Caco-2 (cell line): Measurements from ENCODE around the gene SRMS. TPM values are rescaled to one million over a fixed set of nuclear protein-coding genes. Genes with fewer than 3 reads are reported as not detected.

Source experiments
- BruUV-seq: library from RNA; stranded (reverse); fragments of 400-500 nt; replicated peaks from 2 replicates; lab custom pipeline; 2021; lab: Mats Ljungman, UMichigan
- CTCF ChIA-PET: fragments of 300-600 bp; sonication (Branson Sonifier 250); formaldehyde crosslinking; loops from one replicate; lab custom pipeline; 2022; ENCODE audit warnings: antibody characterized with exemption; lab: Charles Lee
- POLR2A ChIA-PET: fragments of 300-600 bp; sonication (Branson Sonifier 250); formaldehyde crosslinking; loops from one replicate; lab custom pipeline; 2022; ENCODE audit warnings: antibody characterized with exemption; lab: Charles Lee
- DNase-seq, 2 experiments: peaks; one replicate each; pipeline versions ENCODE4 v3.0.0 to v3.0.0-alpha.2; 2020 to 2022
- H3K27me3 ChIP-seq: replicated peaks from 2 replicates; pipeline ENCODE4 v1.6.0; 2011; ENCODE audit warnings: low read length; ENCODE audit not compliant: control insufficient read depth, insufficient read depth
- H3K36me3 ChIP-seq: 2 replicates; pipeline ENCODE4 v1.5.1; 2011; ENCODE audit warnings: low read length; ENCODE audit not compliant: control insufficient read depth, insufficient read depth
- H3K4me1 ChIP-seq: fragments of 250-450 bp; sonication (Bioruptor Pico); 2 replicates; pipeline ENCODE4 v1.5.1; 2020; ENCODE audit warnings: mild to moderate bottlenecking
- H3K4me3 ChIP-seq: 2 replicates; pipeline ENCODE4 v1.5.1; 2011; ENCODE audit warnings: low read depth, mild to moderate bottlenecking, control low read depth, low read length
- H3K9me3 ChIP-seq: fragments of 250-450 bp; sonication (Bioruptor Pico); 2 replicates; pipeline ENCODE4 v1.5.1; 2020; ENCODE audit warnings: mild to moderate bottlenecking, moderate library complexity
- H3K27ac Mint-ChIP-seq: one replicate; pipeline ENCODE4 v1.8.0; 2022; ENCODE audit warnings: mixed read lengths; ENCODE audit not compliant: unreplicated experiment
- H3K27me3 Mint-ChIP-seq: one replicate; pipeline ENCODE4 v1.8.0; 2022; ENCODE audit warnings: mixed read lengths; ENCODE audit not compliant: insufficient read depth, unreplicated experiment
- H3K36me3 Mint-ChIP-seq: one replicate; pipeline ENCODE4 v1.8.0; 2022; ENCODE audit warnings: mild to moderate bottlenecking, mixed read lengths; ENCODE audit not compliant: insufficient read depth, unreplicated experiment
- H3K4me1 Mint-ChIP-seq: one replicate; pipeline ENCODE4 v1.8.0; 2022; ENCODE audit warnings: low read depth, mixed read lengths; ENCODE audit not compliant: unreplicated experiment
- H3K4me3 Mint-ChIP-seq: one replicate; pipeline ENCODE4 v1.8.0; 2022; ENCODE audit warnings: mild to moderate bottlenecking, moderate library complexity, mixed read lengths; ENCODE audit not compliant: unreplicated experiment
- H3K9me3 Mint-ChIP-seq: one replicate; pipeline ENCODE4 v1.8.0; 2022; ENCODE audit warnings: mixed read lengths; ENCODE audit not compliant: unreplicated experiment
- intact Hi-C: fragments of 100-400 bp; cut with micrococcal nuclease; formaldehyde crosslinking; loops from one replicate; pipeline ENCODE4 v1.10.0; 2022; ENCODE audit not compliant: unreplicated experiment
- total RNA-seq: library from RNA; stranded (reverse); gene quantifications from 2 replicates; pipeline ENCODE4 v1.2.3, GENCODE V29; 2022
- TF ChIP-seq, protein P1 (sequence below), 2 experiments: fragments of 200-600 bp in 1 of 2; IDR thresholded peaks; 1 replicate in 1 of 2; 2 replicates in 1 of 2; pipeline versions ENCODE4 v1.5.1 to v1.8.0; 2011 to 2022; ENCODE audit warnings: antibody characterized with exemption in 1 of 2, control low read depth in 1 of 2, inconsistent platforms in 1 of 2, low read depth in 1 of 2, low read length in 1 of 2, mild to moderate bottlenecking in 1 of 2, moderate library complexity in 1 of 2; ENCODE audit not compliant: insufficient read depth in 1 of 2, severe bottlenecking in 1 of 2, unreplicated experiment in 1 of 2

Gene SRMS
- total RNA-seq, 1 experiment from 2014 or later = not detected

DNA sequence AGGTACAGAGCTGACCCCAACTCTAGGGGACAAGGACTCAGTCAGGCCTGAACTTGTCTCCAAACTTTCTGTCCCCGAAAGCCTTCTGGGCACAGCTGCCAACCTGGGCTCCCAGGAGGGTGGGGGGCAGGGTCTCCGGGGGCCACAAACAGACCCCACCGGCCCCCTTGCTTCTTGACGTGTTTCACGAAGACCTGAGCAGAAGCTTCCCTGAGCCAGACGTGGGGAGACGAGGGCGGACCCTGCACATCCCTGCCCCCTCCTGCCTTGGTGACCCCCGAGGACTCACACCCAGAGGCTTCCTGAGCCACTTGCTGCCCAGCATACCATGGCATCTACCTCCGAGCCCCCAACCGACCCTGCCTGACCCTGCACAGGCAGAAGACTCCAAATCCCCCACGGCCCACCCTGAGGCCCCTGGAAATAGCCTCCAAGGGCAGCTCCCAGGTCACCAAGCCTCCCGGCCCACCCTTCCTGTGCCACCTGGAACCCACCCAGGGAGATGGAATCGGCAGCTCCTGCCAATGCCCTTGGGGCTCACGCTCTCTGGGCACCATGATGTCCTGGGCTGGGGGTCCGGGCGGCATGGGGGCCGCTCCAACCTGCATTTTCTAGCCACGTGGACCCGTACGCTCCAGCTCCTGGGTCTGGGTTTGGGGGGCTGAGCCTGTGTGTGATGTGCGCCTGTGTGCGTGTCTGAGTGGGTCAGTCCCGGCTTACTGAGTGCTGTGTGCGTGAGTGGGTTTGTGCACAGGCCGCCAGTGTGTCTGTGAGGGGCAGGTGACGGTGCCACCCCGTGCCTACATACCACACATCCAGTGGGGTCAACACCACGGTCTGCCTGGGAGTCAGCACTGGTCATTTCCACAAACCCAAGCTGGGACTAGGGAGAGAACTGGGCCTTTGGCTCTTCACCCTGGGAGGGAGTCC is 7.8 kb downstream of the SRMS start:
- POLR2A ChIA-PET = interaction anchor here (0.5 to 1.1 kb wide), 3 partner anchors 35 to 539 kb away, joined by 3 to 6 read pairs (median 5); partner anchors contain the start of genes HELZ2, PRPF6 and RGS19

DNA sequence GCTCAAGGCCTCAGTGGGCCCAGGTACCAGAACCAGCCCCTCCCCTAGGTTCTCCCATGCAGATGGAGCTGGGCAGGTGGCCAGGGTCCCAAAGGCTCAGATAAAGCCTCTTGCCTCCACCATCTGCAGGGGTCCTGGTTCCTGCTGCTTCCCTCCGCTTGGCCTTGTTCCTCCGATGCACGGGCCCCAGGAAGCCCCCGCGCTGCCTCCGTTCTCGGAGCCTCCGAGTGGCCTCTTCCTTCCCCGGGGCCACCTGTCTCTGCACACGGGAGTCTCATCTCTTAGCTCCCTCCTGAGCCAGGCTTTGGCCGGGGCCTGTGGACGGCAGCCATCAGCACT is 8.5 kb downstream of the SRMS start:
- CTCF ChIA-PET = interaction anchor here (0.6 to 2.6 kb wide), 17 partner anchors 10 to 1180 kb away, joined by 3 to 62 read pairs (median 6); partner anchors contain the start of genes ARFRP1, HELZ2, PPDPF and RTEL1
- Mint-ChIP-seq H3K36me3 (peaks cover 5% of the 10 kb centered on the region), H3K4me1 (peaks cover 7% of the 10 kb centered on the region), H3K4me3 (no peak overlapping the region), H3K27me3 (no peaks in the 10 kb centered on the region), H3K27ac (no peak overlapping the region), H3K9me3 (no peaks in the 10 kb centered on the region)
- intact Hi-C loops = loop anchor here (2.0 to 5.0 kb wide), 6 partner anchors 33 to 582 kb away; partner anchors contain the start of genes HELZ2 and UCKL1
- Histone ChIP-seq H3K27me3 (no peaks in the 10 kb centered on the region), H3K4me1 (peaks cover 28% of the 10 kb centered on the region), H3K36me3 (no peaks in the 10 kb centered on the region), H3K4me3 (no peak overlapping the region), H3K9me3 (no peaks in the 10 kb centered on the region)
- POLR2A ChIA-PET = interaction anchor here (1.1 to 1.5 kb wide), 2 partner anchors 35 to 441 kb away, joined by 3 to 7 read pairs; partner anchors contain the start of genes HELZ2 and PRPF6
- BruUV-seq = no TSS peak
- no peak for DNase-seq
- TF ChIP-seq, protein P1, sequence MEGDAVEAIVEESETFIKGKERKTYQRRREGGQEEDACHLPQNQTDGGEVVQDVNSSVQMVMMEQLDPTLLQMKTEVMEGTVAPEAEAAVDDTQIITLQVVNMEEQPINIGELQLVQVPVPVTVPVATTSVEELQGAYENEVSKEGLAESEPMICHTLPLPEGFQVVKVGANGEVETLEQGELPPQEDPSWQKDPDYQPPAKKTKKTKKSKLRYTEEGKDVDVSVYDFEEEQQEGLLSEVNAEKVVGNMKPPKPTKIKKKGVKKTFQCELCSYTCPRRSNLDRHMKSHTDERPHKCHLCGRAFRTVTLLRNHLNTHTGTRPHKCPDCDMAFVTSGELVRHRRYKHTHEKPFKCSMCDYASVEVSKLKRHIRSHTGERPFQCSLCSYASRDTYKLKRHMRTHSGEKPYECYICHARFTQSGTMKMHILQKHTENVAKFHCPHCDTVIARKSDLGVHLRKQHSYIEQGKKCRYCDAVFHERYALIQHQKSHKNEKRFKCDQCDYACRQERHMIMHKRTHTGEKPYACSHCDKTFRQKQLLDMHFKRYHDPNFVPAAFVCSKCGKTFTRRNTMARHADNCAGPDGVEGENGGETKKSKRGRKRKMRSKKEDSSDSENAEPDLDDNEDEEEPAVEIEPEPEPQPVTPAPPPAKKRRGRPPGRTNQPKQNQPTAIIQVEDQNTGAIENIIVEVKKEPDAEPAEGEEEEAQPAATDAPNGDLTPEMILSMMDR (IDR thresholded peaks at IDR 0.05; ENCODE audit: insufficient read depth in 1 of 2, low read depth in 1 of 2, low read length in 1 of 2, severe bottlenecking in 1 of 2, unreplicated experiment in 1 of 2) = no peak

More for the DNA sequence above, 7.8 kb downstream of the SRMS start:
- Histone ChIP-seq H3K4me1 (peaks cover 28% of the 10 kb centered on the region), H3K4me3 (no peak overlapping the region), H3K36me3 (no peaks in the 10 kb centered on the region), H3K9me3 (no peaks in the 10 kb centered on the region), H3K27me3 (no peaks in the 10 kb centered on the region)
- H3K27me3 Mint-ChIP-seq = no peaks in the 10 kb centered on the region
- CTCF ChIA-PET = interaction anchor here (0.6 to 2.6 kb wide), 10 partner anchors 10 to 1180 kb away, joined by 3 to 20 read pairs (median 6); partner anchors contain the start of genes ARFRP1, PPDPF, TNFRSF6B and ZGPAT
- no peak for DNase-seq
- peaks cover 12% of the 10 kb centered on the region for H3K4me1 Mint-ChIP-seq
- peaks cover 5% of the 10 kb centered on the region for H3K36me3 Mint-ChIP-seq
- TF ChIP-seq, protein P1 (IDR thresholded peaks at IDR 0.05; ENCODE audit: insufficient read depth in 1 of 2, low read depth in 1 of 2, low read length in 1 of 2, severe bottlenecking in 1 of 2, unreplicated experiment in 1 of 2) = no peak
- BruUV-seq = no TSS peak
- intact Hi-C loops = loop anchor here (2.0 to 5.0 kb wide), 6 partner anchors 33 to 581 kb away; partner anchors contain the start of genes HELZ2 and UCKL1
- H3K27ac Mint-ChIP-seq = no peak overlapping the region
- no peak overlapping the region for H3K4me3 Mint-ChIP-seq
- no peaks in the 10 kb centered on the region for H3K9me3 Mint-ChIP-seq
